HepG2 (cell line): ENCODE results near the gene LZTR1. TPM values are rescaled to one million over a fixed set of nuclear protein-coding genes. Genes with fewer than 3 reads are reported as not detected.

ENCODE experiments used
- DR1 ChIP-seq: sonication (generic); formaldehyde crosslinking; IDR thresholded peaks from 2 replicates; pipeline ENCODE4 v1.8.0; 2021; ENCODE audit warnings: mild to moderate bottlenecking, missing genetic modification reagents, inconsistent platforms
- TGIF2 ChIP-seq: IDR thresholded peaks from 2 replicates; pipeline ENCODE4 v1.6.1; 2016; ENCODE audit warnings: control low read depth, missing compliant biosample characterization
- ZNF441 ChIP-seq: sonication (generic); formaldehyde crosslinking; IDR thresholded peaks from 2 replicates; pipeline ENCODE4 v1.7.0; 2021; ENCODE audit warnings: missing genetic modification reagents, borderline replicate concordance
- polyA plus RNA-seq, 8 experiments: library from polyadenylated mRNA; depleted of rRNA in 3 of 8; stranded (reverse) in 7 of 8; unstranded in 1 of 8; fragments of >200 nt; fragmentation: Illumina TruSeq in 4 of 8; extraction: Trizol in 4 of 8; gene quantifications; 2 replicates each; pipeline versions ENCODE4 v1.2.1 to v1.2.3, GENCODE V29; 2011 to 2016; ENCODE audit warnings: low read depth in 4 of 8, missing spikeins in 1 of 8, mixed read lengths in 1 of 8; ENCODE audit not compliant: insufficient read depth in 1 of 8
- total RNA-seq, 5 experiments: library from RNA; depleted of rRNA; stranded (reverse); fragments of >200 nt; fragmentation: Illumina TruSeq; extraction: Trizol; gene quantifications; 2 replicates each; pipeline ENCODE4 v1.2.3, GENCODE V29; 2016; ENCODE audit warnings: low read depth in 1 of 5
- TF ChIP-seq, protein P1 (sequence below): sonication (generic); formaldehyde crosslinking; IDR thresholded peaks from 2 replicates; pipeline ENCODE4 v1.4.0; 2020; ENCODE audit warnings: mild to moderate bottlenecking, missing genetic modification reagents, borderline replicate concordance
- TF ChIP-seq, protein P2 (sequence below): IDR thresholded peaks from 2 replicates; pipeline ENCODE4 v1.6.1; 2012; ENCODE audit warnings: inconsistent platforms
- TF ChIP-seq, protein P3 (sequence below), 2 experiments: fragments of 450-650 bp in 1 of 2; sonication (generic) in 1 of 2; formaldehyde crosslinking in 1 of 2; IDR thresholded peaks; 2 replicates each; pipeline versions ENCODE4 v1.6.1 to v1.8.0; 2016 to 2022; ENCODE audit warnings: antibody characterized with exemption in 1 of 2, mild to moderate bottlenecking in 1 of 2, missing genetic modification reagents in 1 of 2
- TF ChIP-seq, protein P4 (sequence below): IDR thresholded peaks from 2 replicates; pipeline ENCODE4 v1.6.1; 2016

The LZTR1 gene
- total and polyA plus RNA-seq, 2 of the 13 experiments (the other 11 are each of a cell fraction or from before 2014, with no cell fraction given), result 21.8 to 22.4 TPM

DNA sequence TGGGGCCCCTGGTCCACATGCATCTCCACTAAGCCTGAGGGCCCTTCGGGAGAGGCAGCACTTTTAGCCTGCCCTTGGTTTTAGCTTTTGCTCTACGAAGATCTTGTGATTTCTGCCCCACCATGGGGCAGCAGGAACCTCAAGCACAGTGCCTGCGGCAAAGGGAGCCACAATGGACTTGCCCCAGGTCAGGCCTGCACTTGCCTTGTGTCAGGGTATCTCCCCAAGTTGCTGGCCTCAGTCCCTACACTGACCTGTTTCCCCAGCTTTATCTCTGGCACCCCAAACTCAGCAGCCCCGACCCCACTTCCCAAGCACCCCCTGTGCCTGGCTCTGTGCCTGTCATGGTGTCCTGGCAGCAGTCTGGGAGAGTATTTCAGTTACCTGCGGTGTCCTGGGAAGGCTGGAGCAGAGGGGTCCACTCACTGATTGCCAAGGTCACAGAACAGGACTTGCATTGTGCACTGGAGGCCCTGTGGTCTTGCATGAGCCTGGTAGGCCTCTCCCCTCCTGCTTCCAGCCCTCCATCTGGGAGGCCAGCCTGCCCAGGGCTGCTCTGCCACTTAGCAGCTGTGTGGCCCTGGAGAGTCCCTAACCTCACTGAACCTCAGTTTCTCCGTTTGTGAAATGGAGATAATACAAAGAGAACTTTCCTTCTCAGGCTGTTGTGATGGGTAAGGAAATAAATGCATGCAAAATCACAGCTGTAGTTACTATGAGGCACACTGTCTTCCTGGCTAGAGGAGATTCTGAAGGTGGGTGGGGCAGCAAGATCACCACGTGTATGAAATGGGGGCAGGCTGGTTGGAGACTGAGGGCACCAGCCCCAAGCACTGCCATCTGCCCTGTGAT is 18.7 kb upstream of the LZTR1 start (continued):
- TF ChIP-seq, protein P1, sequence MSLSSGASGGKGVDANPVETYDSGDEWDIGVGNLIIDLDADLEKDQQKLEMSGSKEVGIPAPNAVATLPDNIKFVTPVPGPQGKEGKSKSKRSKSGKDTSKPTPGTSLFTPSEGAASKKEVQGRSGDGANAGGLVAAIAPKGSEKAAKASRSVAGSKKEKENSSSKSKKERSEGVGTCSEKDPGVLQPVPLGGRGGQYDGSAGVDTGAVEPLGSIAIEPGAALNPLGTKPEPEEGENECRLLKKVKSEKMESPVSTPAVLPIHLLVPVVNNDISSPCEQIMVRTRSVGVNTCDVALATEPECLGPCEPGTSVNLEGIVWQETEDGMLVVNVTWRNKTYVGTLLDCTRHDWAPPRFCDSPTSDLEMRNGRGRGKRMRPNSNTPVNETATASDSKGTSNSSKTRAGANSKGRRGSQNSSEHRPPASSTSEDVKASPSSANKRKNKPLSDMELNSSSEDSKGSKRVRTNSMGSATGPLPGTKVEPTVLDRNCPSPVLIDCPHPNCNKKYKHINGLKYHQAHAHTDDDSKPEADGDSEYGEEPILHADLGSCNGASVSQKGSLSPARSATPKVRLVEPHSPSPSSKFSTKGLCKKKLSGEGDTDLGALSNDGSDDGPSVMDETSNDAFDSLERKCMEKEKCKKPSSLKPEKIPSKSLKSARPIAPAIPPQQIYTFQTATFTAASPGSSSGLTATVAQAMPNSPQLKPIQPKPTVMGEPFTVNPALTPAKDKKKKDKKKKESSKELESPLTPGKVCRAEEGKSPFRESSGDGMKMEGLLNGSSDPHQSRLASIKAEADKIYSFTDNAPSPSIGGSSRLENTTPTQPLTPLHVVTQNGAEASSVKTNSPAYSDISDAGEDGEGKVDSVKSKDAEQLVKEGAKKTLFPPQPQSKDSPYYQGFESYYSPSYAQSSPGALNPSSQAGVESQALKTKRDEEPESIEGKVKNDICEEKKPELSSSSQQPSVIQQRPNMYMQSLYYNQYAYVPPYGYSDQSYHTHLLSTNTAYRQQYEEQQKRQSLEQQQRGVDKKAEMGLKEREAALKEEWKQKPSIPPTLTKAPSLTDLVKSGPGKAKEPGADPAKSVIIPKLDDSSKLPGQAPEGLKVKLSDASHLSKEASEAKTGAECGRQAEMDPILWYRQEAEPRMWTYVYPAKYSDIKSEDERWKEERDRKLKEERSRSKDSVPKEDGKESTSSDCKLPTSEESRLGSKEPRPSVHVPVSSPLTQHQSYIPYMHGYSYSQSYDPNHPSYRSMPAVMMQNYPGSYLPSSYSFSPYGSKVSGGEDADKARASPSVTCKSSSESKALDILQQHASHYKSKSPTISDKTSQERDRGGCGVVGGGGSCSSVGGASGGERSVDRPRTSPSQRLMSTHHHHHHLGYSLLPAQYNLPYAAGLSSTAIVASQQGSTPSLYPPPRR, result peak; percentile 59; the same call in 1 of the 2 replicates
- TF ChIP-seq, protein P2, sequence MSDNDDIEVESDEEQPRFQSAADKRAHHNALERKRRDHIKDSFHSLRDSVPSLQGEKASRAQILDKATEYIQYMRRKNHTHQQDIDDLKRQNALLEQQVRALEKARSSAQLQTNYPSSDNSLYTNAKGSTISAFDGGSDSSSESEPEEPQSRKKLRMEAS, result peak; percentile 85
- TF ChIP-seq TGIF2 (CRISPR knock-in tag), result peak; percentile 79
- TF ChIP-seq, protein P3, sequence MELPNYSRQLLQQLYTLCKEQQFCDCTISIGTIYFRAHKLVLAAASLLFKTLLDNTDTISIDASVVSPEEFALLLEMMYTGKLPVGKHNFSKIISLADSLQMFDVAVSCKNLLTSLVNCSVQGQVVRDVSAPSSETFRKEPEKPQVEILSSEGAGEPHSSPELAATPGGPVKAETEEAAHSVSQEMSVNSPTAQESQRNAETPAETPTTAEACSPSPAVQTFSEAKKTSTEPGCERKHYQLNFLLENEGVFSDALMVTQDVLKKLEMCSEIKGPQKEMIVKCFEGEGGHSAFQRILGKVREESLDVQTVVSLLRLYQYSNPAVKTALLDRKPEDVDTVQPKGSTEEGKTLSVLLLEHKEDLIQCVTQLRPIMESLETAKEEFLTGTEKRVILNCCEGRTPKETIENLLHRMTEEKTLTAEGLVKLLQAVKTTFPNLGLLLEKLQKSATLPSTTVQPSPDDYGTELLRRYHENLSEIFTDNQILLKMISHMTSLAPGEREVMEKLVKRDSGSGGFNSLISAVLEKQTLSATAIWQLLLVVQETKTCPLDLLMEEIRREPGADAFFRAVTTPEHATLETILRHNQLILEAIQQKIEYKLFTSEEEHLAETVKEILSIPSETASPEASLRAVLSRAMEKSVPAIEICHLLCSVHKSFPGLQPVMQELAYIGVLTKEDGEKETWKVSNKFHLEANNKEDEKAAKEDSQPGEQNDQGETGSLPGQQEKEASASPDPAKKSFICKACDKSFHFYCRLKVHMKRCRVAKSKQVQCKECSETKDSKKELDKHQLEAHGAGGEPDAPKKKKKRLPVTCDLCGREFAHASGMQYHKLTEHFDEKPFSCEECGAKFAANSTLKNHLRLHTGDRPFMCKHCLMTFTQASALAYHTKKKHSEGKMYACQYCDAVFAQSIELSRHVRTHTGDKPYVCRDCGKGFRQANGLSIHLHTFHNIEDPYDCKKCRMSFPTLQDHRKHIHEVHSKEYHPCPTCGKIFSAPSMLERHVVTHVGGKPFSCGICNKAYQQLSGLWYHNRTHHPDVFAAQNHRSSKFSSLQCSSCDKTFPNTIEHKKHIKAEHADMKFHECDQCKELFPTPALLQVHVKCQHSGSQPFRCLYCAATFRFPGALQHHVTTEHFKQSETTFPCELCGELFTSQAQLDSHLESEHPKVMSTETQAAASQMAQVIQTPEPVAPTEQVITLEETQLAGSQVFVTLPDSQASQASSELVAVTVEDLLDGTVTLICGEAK (IDR thresholded peaks at IDR 0.05), result no peak
- TF ChIP-seq, protein P3 (CRISPR knock-in tag; IDR thresholded peaks at IDR 0.05), result 0 out of 2 replicates have a peak, but pooled peaks have one; percentile 13
- TF ChIP-seq, protein P4, sequence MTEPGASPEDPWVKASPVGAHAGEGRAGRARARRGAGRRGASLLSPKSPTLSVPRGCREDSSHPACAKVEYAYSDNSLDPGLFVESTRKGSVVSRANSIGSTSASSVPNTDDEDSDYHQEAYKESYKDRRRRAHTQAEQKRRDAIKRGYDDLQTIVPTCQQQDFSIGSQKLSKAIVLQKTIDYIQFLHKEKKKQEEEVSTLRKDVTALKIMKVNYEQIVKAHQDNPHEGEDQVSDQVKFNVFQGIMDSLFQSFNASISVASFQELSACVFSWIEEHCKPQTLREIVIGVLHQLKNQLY, result no peak
- TF ChIP-seq ZNF441 (CRISPR knock-in tag), result peak; percentile 28; the same call in 1 of the 2 replicates
- TF ChIP-seq DR1 (CRISPR knock-in tag), result peak; percentile 68; the same call in 1 of the 2 replicates
